Activated T-helper 1 cell treated with anti-CD3 and anti-CD28 coated beads, Interleukin-12 subunit alpha, Interleukin-12 subunit beta, Interleukin-2, Interleukin-4 antibody, amounts not matched to agents 30 ng/mL and 10 ng/mL and 1 ng/mL, durations not matched to agents 14 hours and 24 hours and 36 hours (primary cell): Measurements from ENCODE around the gene ZNF28. TPM values are rescaled to one million over a fixed set of nuclear protein-coding genes. Genes with fewer than 3 reads are reported as not detected.
"Not testable (repeated sequence)": the region's sequence is repeated elsewhere in the genome, so short reads cannot be mapped to it uniquely, and the experiment has no call there.

Source experiments
- DNase-seq: peaks from one replicate; pipeline ENCODE4 v3.0.0; 2021; ENCODE audit warnings: low spot score
- H3K27ac Mint-ChIP-seq: one replicate; pipeline ENCODE4 v1.8.0; 2021; ENCODE audit warnings: mild to moderate bottlenecking, mixed read lengths
- H3K27me3 Mint-ChIP-seq: one replicate; pipeline ENCODE4 v1.8.0; 2022; ENCODE audit warnings: mild to moderate bottlenecking, moderate library complexity, mixed read lengths; ENCODE audit not compliant: insufficient read depth
- H3K36me3 Mint-ChIP-seq: one replicate; pipeline ENCODE4 v1.8.0; 2021; ENCODE audit warnings: low read depth, mixed read lengths
- H3K4me1 Mint-ChIP-seq: one replicate; pipeline ENCODE4 v1.8.0; 2021; ENCODE audit warnings: low read depth, mixed read lengths
- H3K4me3 Mint-ChIP-seq: one replicate; pipeline ENCODE4 v1.8.0; 2021; ENCODE audit warnings: mild to moderate bottlenecking, moderate library complexity, mixed read lengths
- H3K9me3 Mint-ChIP-seq: one replicate; pipeline ENCODE4 v1.8.0; 2021; ENCODE audit warnings: mixed read lengths
- intact Hi-C: fragments of 100-400 bp; cut with micrococcal nuclease; formaldehyde crosslinking; loops from one replicate; pipeline ENCODE4 v1.15.1; 2024
- total RNA-seq: library from RNA; stranded (reverse); gene quantifications from 2 replicates; pipeline ENCODE4 v1.2.3, GENCODE V29; 2022

Gene ZNF28
- 17.4 and 23.0 TPM in 2 replicates for total RNA-seq

GRCh38 chr19:52821204-52821960 lies at the start of gene ZNF28:
ZNF28 (minus strand) TSS chr19:52821633; CDS start chr19:52817958, 3,675 bp downstream.
- peaks cover 45% of the 10 kb centered on the region for H3K9me3 Mint-ChIP-seq
- intact Hi-C loops, result loop anchor here (1.0 kb wide), 5 partner anchors 35 to 552 kb away; partner anchors contain the start of genes ZNF160, ZNF320, ZNF600 and ZNF766
- H3K27ac Mint-ChIP-seq, result peak within 1 kb of the TSS; percentile 77
- not testable (repeated sequence) for H3K4me1 Mint-ChIP-seq, H3K27me3 Mint-ChIP-seq
- peak; percentile 59 for DNase-seq
- peak within 1 kb of the TSS; percentile 94 for H3K4me3 Mint-ChIP-seq
- peaks cover 33% of the 10 kb centered on the region for H3K36me3 Mint-ChIP-seq

- H3K36me3 Mint-ChIP-seq, H3K4me1 Mint-ChIP-seq, H3K4me3 Mint-ChIP-seq, H3K27me3 Mint-ChIP-seq, H3K27ac Mint-ChIP-seq, intact Hi-C loops, DNase-seq: not testable (repeated sequence)
- H3K9me3 Mint-ChIP-seq, result peaks cover 42% of the 10 kb centered on the region
These were observed 46.6 kb upstream of the ZNF28 start for GRCh38 chr19:52868031-52868430.

GRCh38 chr19:52857378-52858191 lies 36.2 kb upstream of the ZNF28 start, which contains the start of gene ZNF468:
ZNF468 (minus strand) TSS chr19:52857619; CDS start chr19:52854272, 3,347 bp downstream.
- H3K27me3 Mint-ChIP-seq, result not testable (repeated sequence)
- peaks cover 28% of the 10 kb centered on the region for H3K36me3 Mint-ChIP-seq
- intact Hi-C loops, result loop anchor here (1.0 to 2.0 kb wide), 5 partner anchors 40 to 246 kb away; partner anchors contain the start of genes ZNF160, ZNF320, ZNF611 and ZNF816

GRCh38 chr19:52856540-52857377 lies 35.3 kb upstream of the ZNF28 start:
- H3K9me3 Mint-ChIP-seq, result peaks cover 31% of the 10 kb centered on the region
- peaks cover 22% of the 10 kb centered on the region for H3K4me1 Mint-ChIP-seq
- peaks cover 32% of the 10 kb centered on the region for H3K36me3 Mint-ChIP-seq
- peak overlapping the region; percentile 92 for H3K4me3 Mint-ChIP-seq
- H3K27me3 Mint-ChIP-seq, DNase-seq: not testable (repeated sequence)
- peak overlapping the region; percentile 81 for H3K27ac Mint-ChIP-seq
- intact Hi-C loops, result loop anchor here (1.0 to 2.0 kb wide), 5 partner anchors 41 to 247 kb away; partner anchors contain the start of genes ZNF160, ZNF320, ZNF611 and ZNF816

More at GRCh38 chr19:52857378-52858191, 36.2 kb upstream of the ZNF28 start, which contains the start of gene ZNF468:
- DNase-seq, result peak; percentile 73
- peak within 1 kb of the TSS; percentile 81 for H3K27ac Mint-ChIP-seq
- H3K9me3 Mint-ChIP-seq, result peaks cover 39% of the 10 kb centered on the region
- peaks cover 22% of the 10 kb centered on the region for H3K4me1 Mint-ChIP-seq
- peak within 1 kb of the TSS; percentile 92 for H3K4me3 Mint-ChIP-seq

GRCh38 chr19:52847352-52847751 lies 25.9 kb upstream of the ZNF28 start:
- peaks cover 85% of the 10 kb centered on the region for H3K36me3 Mint-ChIP-seq

GRCh38 chr19:52840825-52841465 lies 19.5 kb upstream of the ZNF28 start:
- H3K27ac Mint-ChIP-seq, H3K27me3 Mint-ChIP-seq, H3K4me1 Mint-ChIP-seq, DNase-seq, intact Hi-C loops, H3K4me3 Mint-ChIP-seq: not testable (repeated sequence)
- Mint-ChIP-seq H3K36me3 (peaks cover 84% of the 10 kb centered on the region), H3K9me3 (peaks cover 86% of the 10 kb centered on the region)

More at GRCh38 chr19:52847352-52847751, 25.9 kb upstream of the ZNF28 start:
- H3K27me3 Mint-ChIP-seq, H3K4me3 Mint-ChIP-seq, H3K4me1 Mint-ChIP-seq, intact Hi-C loops, DNase-seq, H3K27ac Mint-ChIP-seq: not testable (repeated sequence)
- peaks cover 62% of the 10 kb centered on the region for H3K9me3 Mint-ChIP-seq

GRCh38 chr19:52834289-52834688 lies 12.9 kb upstream of the ZNF28 start:
- H3K27ac Mint-ChIP-seq, H3K27me3 Mint-ChIP-seq, H3K4me3 Mint-ChIP-seq, H3K4me1 Mint-ChIP-seq, DNase-seq, intact Hi-C loops: not testable (repeated sequence)
- peaks cover 23% of the 10 kb centered on the region for H3K36me3 Mint-ChIP-seq
- H3K9me3 Mint-ChIP-seq, result peaks cover 61% of the 10 kb centered on the region

GRCh38 chr19:52833541-52833940 lies 12.1 kb upstream of the ZNF28 start:
- intact Hi-C loops, H3K27me3 Mint-ChIP-seq, DNase-seq, H3K4me3 Mint-ChIP-seq, H3K4me1 Mint-ChIP-seq, H3K27ac Mint-ChIP-seq: not testable (repeated sequence)
- Mint-ChIP-seq H3K36me3 (peaks cover 17% of the 10 kb centered on the region), H3K9me3 (peaks cover 55% of the 10 kb centered on the region)

GRCh38 chr19:52829866-52830265 lies 8.4 kb upstream of the ZNF28 start:
- H3K4me3 Mint-ChIP-seq, DNase-seq, H3K27me3 Mint-ChIP-seq, intact Hi-C loops, H3K27ac Mint-ChIP-seq, H3K4me1 Mint-ChIP-seq, H3K36me3 Mint-ChIP-seq: not testable (repeated sequence)
- H3K9me3 Mint-ChIP-seq, result peaks cover 45% of the 10 kb centered on the region

- intact Hi-C loops, result no loop called here
- H3K36me3 Mint-ChIP-seq, result peaks cover 9% of the 10 kb centered on the region
- no peak overlapping the region for H3K27ac Mint-ChIP-seq
- peaks cover 3% of the 10 kb centered on the region for H3K4me1 Mint-ChIP-seq
- no peak for DNase-seq
- H3K27me3 Mint-ChIP-seq, result no peaks in the 10 kb centered on the region
- no peak overlapping the region for H3K4me3 Mint-ChIP-seq
- H3K9me3 Mint-ChIP-seq, result peaks cover 36% of the 10 kb centered on the region
These were observed 4.3 kb upstream of the ZNF28 start for GRCh38 chr19:52825765-52826164.

- intact Hi-C loops, result no loop called here
- no peak overlapping the region for H3K27ac Mint-ChIP-seq
- H3K27me3 Mint-ChIP-seq, result no peaks in the 10 kb centered on the region
- peaks cover 9% of the 10 kb centered on the region for H3K4me1 Mint-ChIP-seq
- peaks cover 18% of the 10 kb centered on the region for H3K36me3 Mint-ChIP-seq
- H3K4me3 Mint-ChIP-seq, result no peak overlapping the region
- no peak for DNase-seq
- peaks cover 40% of the 10 kb centered on the region for H3K9me3 Mint-ChIP-seq
These were observed 2.2 kb upstream of the ZNF28 start for GRCh38 chr19:52823676-52824075.
